ENCODE data around the gene ARHGEF6. TPM values are rescaled to one million over a fixed set of nuclear protein-coding genes. Genes with fewer than 3 reads are reported as not detected.
"Not testable (repeated sequence)": the region's sequence is repeated elsewhere in the genome, so short reads cannot be mapped to it uniquely, and the experiment has no call there.

ARHGEF6 gene
- total RNA-seq, 3 donors from 2014 or later: 43.6 to 120 (median 55.8) TPM

DNA sequence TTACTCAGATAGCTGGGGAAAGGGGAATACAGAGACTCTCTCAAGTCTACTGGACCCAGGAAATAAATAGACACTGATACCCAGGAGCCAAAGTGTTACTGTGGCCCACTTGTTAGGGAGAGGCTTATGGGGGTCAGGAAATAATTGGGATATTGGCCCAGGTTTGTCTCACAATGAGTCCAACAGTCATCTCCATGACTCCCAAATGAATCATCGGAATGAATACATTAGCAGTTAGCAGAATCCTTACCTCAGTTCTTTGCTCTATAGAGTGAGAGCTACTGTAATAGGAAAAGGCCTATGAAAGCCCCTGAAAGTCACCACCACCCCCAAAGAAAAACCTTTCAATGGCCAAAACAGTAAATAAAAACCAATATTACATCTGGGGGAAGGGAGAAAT lies 42.4 kb upstream of the ARHGEF6 start:
- Histone ChIP-seq H3K36me3 (no peaks in the 10 kb centered on the region), H3K9me3 (no peaks in the 10 kb centered on the region), H3K4me3 (no peak overlapping the region), H3K4me1 (no peaks in the 10 kb centered on the region), H3K27me3 (peaks cover 0 to 14% of the 10 kb centered on the region in 2 donors), H3K27ac (no peak overlapping the region)
- DNase-seq (ENCODE audit: low spot score in 2 of 2): no peak
- TF ChIP-seq POLR2AphosphoS5 (IDR thresholded peaks at IDR 0.05) (no peak), POLR2A (IDR thresholded peaks at IDR 0.05) (no peak)
- TF ChIP-seq, protein P1, sequence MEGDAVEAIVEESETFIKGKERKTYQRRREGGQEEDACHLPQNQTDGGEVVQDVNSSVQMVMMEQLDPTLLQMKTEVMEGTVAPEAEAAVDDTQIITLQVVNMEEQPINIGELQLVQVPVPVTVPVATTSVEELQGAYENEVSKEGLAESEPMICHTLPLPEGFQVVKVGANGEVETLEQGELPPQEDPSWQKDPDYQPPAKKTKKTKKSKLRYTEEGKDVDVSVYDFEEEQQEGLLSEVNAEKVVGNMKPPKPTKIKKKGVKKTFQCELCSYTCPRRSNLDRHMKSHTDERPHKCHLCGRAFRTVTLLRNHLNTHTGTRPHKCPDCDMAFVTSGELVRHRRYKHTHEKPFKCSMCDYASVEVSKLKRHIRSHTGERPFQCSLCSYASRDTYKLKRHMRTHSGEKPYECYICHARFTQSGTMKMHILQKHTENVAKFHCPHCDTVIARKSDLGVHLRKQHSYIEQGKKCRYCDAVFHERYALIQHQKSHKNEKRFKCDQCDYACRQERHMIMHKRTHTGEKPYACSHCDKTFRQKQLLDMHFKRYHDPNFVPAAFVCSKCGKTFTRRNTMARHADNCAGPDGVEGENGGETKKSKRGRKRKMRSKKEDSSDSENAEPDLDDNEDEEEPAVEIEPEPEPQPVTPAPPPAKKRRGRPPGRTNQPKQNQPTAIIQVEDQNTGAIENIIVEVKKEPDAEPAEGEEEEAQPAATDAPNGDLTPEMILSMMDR (IDR thresholded peaks at IDR 0.05): no peak
- intact Hi-C loops (cut with DNase I; ENCODE audit: low total_unique reads): no loop called here

DNA sequence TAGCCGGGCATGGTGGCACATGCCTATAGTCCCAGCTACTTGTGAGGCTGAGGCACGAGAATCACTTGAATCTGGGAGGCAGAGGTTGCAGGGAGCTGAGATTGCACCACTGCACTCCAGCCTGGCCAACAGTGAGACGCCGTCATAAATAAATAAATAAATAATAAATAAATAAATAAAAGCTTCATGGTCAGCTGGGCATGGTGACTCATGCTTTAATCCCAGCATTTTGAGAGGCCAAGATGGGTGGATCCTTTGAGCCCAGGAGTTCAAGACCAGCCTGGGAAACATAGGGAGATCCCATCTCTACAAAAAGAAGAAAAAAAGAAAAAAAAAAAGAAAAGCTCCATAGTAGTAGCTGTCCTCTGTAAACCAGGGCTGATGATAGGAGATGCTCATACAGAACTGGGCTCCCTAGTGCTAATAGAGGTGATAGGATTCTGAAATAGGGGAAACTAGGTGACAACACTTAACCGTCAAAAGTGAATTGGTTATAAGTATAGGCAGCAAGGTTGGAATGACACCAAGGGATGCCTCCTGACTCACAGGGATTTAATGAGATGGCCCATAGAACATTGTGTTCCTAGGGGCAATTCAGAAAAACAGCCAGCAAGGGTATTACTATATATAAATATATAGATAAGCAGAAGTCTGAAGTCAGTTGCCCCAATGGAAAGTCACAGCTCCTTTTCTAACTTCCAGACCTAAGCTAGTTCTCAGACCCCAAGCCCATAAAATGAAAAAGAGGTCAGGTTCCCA lies 41.8 kb upstream of the ARHGEF6 start:
- intact Hi-C loops (cut with DNase I; ENCODE audit: low total_unique reads): no loop called here
- TF ChIP-seq, protein P1 (IDR thresholded peaks at IDR 0.05): no peak
- TF ChIP-seq POLR2A (IDR thresholded peaks at IDR 0.05) (no peak), POLR2AphosphoS5 (IDR thresholded peaks at IDR 0.05) (no peak)
- no peak for DNase-seq (ENCODE audit: low spot score in 2 of 2)
- peaks cover 0 to 14% of the 10 kb centered on the region in 2 donors for H3K27me3 ChIP-seq
- H3K27ac ChIP-seq: no peak overlapping the region
- no peaks in the 10 kb centered on the region for H3K4me1 ChIP-seq
- no peaks in the 10 kb centered on the region for H3K9me3 ChIP-seq
- no peak overlapping the region for H3K4me3 ChIP-seq
- H3K36me3 ChIP-seq: no peaks in the 10 kb centered on the region

DNA sequence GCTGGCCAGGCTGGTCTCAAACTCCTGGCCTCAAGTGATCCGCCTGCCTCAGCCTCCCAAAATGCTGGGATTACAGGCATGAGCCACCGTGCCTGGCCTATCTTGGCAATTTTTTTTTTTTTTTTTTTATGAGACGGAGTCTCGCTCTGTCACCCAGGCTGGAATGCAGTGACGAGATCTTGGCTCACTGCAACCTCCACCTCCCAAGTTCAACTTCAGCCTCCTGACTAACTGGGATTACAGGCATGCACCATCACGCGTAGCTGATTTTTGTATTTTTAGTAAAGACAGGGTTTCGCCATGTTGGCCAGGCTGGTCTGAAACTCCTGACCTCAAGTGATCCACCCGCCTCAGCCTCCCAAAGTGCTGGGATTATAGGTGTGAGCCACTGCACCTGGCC lies 39.0 kb upstream of the ARHGEF6 start:
- intact Hi-C loops (cut with DNase I; ENCODE audit: low total_unique reads); H3K9me3 ChIP-seq; H3K27ac ChIP-seq; DNase-seq (ENCODE audit: low spot score in 2 of 2); H3K36me3 ChIP-seq; H3K4me3 ChIP-seq; H3K4me1 ChIP-seq: not testable (repeated sequence)
- peaks cover 0 to 14% of the 10 kb centered on the region in 2 donors for H3K27me3 ChIP-seq

DNA sequence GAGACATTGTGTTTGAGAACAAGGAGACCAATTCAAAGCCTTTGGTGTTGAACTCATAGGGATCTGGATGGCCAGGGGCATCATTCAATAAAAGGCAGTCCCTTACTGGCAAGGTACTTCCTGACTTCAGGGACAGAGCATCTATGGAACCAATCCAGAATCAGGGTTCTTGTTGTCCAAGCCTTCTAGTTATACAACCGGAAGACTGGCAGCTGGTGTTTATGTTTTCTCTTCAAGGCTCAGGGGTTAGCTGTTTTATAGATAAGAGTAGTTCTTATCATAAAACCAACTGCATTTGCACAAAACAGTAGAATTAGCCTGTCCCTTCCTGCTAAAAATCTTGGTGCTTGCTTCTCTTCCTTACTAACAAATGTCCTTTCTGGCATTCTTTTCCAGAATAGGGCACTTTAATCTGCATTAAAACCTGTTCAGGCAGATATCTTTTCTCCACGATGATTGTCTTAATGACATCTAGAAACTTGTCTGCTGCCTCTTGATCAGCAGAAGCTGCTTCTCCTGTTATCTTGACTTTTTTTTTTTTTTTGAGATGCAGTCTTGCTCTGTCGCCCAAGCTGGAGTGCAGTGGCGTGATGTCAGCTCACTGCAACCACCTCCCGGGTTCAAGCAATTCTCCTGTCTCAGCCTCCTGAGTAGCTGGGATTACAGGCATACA lies 38.4 kb upstream of the ARHGEF6 start:
- TF ChIP-seq POLR2AphosphoS5 (IDR thresholded peaks at IDR 0.05) (no peak), POLR2A (IDR thresholded peaks at IDR 0.05) (no peak)
- TF ChIP-seq, protein P1 (IDR thresholded peaks at IDR 0.05): no peak
- Histone ChIP-seq H3K36me3 (no peaks in the 10 kb centered on the region), H3K4me3 (no peak overlapping the region), H3K27ac (no peak overlapping the region), H3K4me1 (no peaks in the 10 kb centered on the region), H3K27me3 (peaks cover 0 to 14% of the 10 kb centered on the region in 2 donors), H3K9me3 (no peaks in the 10 kb centered on the region)
- no peak for DNase-seq (ENCODE audit: low spot score in 2 of 2)
- intact Hi-C loops (cut with DNase I; ENCODE audit: low total_unique reads): no loop called here

DNA sequence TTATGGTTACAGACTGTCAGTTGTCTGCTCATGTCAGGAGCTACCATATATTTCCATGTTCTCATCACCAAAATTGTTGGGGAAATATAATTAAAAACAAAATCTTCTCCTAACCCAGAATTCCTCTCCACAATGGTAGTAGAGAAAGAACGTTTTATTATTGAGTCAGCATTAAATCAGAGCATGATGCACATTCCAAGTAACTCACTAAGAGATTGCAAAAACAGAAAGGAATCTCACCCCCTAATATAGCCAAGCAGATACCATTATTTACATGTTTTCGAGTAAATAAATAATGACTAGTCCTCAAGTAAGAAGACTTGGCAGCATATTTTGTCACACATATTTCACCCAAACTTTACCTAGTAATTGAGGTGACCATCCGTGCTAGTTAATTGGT lies 36.2 kb upstream of the ARHGEF6 start:
- DNase-seq (ENCODE audit: low spot score in 2 of 2): no peak
- TF ChIP-seq, protein P1 (IDR thresholded peaks at IDR 0.05): no peak
- TF ChIP-seq POLR2A (IDR thresholded peaks at IDR 0.05) (no peak), POLR2AphosphoS5 (IDR thresholded peaks at IDR 0.05) (no peak)
- intact Hi-C loops (cut with DNase I; ENCODE audit: low total_unique reads): no loop called here
- H3K27ac ChIP-seq: no peak overlapping the region
- peaks cover 0 to 6% of the 10 kb centered on the region in 2 donors for H3K27me3 ChIP-seq
- H3K36me3 ChIP-seq: no peaks in the 10 kb centered on the region
- H3K9me3 ChIP-seq: no peaks in the 10 kb centered on the region
- H3K4me3 ChIP-seq: no peak overlapping the region
- H3K4me1 ChIP-seq: no peaks in the 10 kb centered on the region

Data from breast epithelium (tissue), 4 donors.